ENCODE measurements around the gene CCDC178.

- TF ChIP-seq CTCF (IDR thresholded peaks at IDR 0.05; ENCODE audit: poor library complexity) (no peak), EZH2 (IDR thresholded peaks at IDR 0.05; ENCODE audit: borderline replicate concordance) (no peak), EZH2phosphoT487 (IDR thresholded peaks at IDR 0.05; ENCODE audit: low read depth, severe bottlenecking, unreplicated experiment) (no peak)
These were observed 400.3 kb downstream of the CCDC178 start for GRCh38 chr18:33040213-33040612.
